ENCODE measurements around the gene ANKAR. TPM values are rescaled to one million over a fixed set of nuclear protein-coding genes. Genes with fewer than 3 reads are reported as not detected.

Gene ANKAR
- total and polyA plus RNA-seq, 9 of the 15 experiments (the other 6 are each of a cell fraction or from before 2014, with no cell fraction given), result 0.04 to 0.52 (median 0.39) TPM

GRCh38 chr2:189661148-189661956 is 13.1 kb upstream of the ANKAR start, which contains the start of gene ASNSD1 (continued):
- TF ChIP-seq, protein P1, sequence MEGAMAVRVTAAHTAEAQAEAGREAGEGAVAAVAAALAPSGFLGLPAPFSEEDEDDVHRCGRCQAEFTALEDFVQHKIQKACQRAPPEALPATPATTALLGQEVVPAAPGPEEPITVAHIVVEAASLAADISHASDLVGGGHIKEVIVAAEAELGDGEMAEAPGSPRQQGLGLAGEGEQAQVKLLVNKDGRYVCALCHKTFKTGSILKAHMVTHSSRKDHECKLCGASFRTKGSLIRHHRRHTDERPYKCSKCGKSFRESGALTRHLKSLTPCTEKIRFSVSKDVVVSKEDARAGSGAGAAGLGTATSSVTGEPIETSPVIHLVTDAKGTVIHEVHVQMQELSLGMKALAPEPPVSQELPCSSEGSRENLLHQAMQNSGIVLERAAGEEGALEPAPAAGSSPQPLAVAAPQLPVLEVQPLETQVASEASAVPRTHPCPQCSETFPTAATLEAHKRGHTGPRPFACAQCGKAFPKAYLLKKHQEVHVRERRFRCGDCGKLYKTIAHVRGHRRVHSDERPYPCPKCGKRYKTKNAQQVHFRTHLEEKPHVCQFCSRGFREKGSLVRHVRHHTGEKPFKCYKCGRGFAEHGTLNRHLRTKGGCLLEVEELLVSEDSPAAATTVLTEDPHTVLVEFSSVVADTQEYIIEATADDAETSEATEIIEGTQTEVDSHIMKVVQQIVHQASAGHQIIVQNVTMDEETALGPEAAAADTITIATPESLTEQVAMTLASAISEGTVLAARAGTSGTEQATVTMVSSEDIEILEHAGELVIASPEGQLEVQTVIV (CRISPR knock-in tag; IDR thresholded peaks at IDR 0.05; ENCODE audit: borderline replicate concordance), result no peak
- no peak for TF ChIP-seq BRF1 (IDR thresholded peaks at IDR 0.05; ENCODE audit: borderline replicate concordance, extremely low read depth, insufficient read length)
- TF ChIP-seq CREM (IDR thresholded peaks at IDR 0.05; ENCODE audit: low read depth), result no peak; the same call in 1 of the 2 replicates
- no peak for TF ChIP-seq FOS (IDR thresholded peaks at IDR 0.05; ENCODE audit: extremely low read depth, insufficient read length)
- TF ChIP-seq THAP12 (CRISPR knock-in tag; IDR thresholded peaks at IDR 0.05), result no peak
- no peak for TF ChIP-seq PTTG1 (tag; IDR thresholded peaks at IDR 0.05; ENCODE audit: low read depth)
- peak; percentile 85 for TF ChIP-seq SUPT5H (IDR thresholded peaks at IDR 0.05)
- no peak for TF ChIP-seq TEAD2 (tag; IDR thresholded peaks at IDR 0.05)
- TF ChIP-seq RB1 (IDR thresholded peaks at IDR 0.05; ENCODE audit: low read depth), result peak; percentile 32; the same call in 1 of the 2 replicates
- no peak for TF ChIP-seq CSDE1 (IDR thresholded peaks at IDR 0.05)
- no peak for TF ChIP-seq JUNB (CRISPR knock-in tag; conservative IDR thresholded peaks at IDR 0.05)
- TF ChIP-seq SMARCA5 (IDR thresholded peaks at IDR 0.05), result no peak
- peak; percentile 91 for TF ChIP-seq POLR2B (IDR thresholded peaks at IDR 0.05; ENCODE audit: low read depth, partially characterized antibody)
- TF ChIP-seq NCOA6 (IDR thresholded peaks at IDR 0.05), result no peak
- TF ChIP-seq ZNF75A (CRISPR knock-in tag; IDR thresholded peaks at IDR 0.05), result no peak
- TF ChIP-seq CBX5 (IDR thresholded peaks at IDR 0.05; ENCODE audit: borderline replicate concordance, low read depth), result no peak
- TF ChIP-seq SIN3A (IDR thresholded peaks at IDR 0.05; ENCODE audit: borderline replicate concordance in 2 of 2, control insufficient read depth in 1 of 2, low read depth in 2 of 2, low read length in 2 of 2), result no peak; a peak in 1 of 4 replicates
- no peak for TF ChIP-seq ZNF644 (tag; IDR thresholded peaks at IDR 0.05; ENCODE audit: low read depth)
- TF ChIP-seq ARID4B (CRISPR knock-in tag; IDR thresholded peaks at IDR 0.05), result peak; percentile 61; the same call in 1 of the 2 replicates
- peak; percentile 85 for TF ChIP-seq KDM5B (IDR thresholded peaks at IDR 0.05; ENCODE audit: insufficient replicate concordance, low read depth, low read length)

All from K562 (cell line).